Kidney tubule cell (primary cell): ENCODE results near the gene CFAP97D1.
A peak's percentile ranks its signal among the peaks of the same experiment; 100 is the strongest.
"Not testable (repeated sequence)": the region's sequence is repeated elsewhere in the genome, so short reads cannot be mapped to it uniquely, and the experiment has no call there.

Source experiments
- DNase-seq: peaks from one replicate; pipeline ENCODE4 v3.0.0-alpha.2; 2018; ENCODE audit warnings: low spot score

Gene CFAP97D1

GRCh38 chr17:43798024-43798423 is 17.8 kb downstream of the CFAP97D1 start:
- not testable (repeated sequence) for DNase-seq

GRCh38 chr17:43799047-43799446 is 18.8 kb downstream of the CFAP97D1 start:
- DNase-seq: no peak

GRCh38 chr17:43800736-43801135 is 20.5 kb downstream of the CFAP97D1 start:
- DNase-seq: no peak

- no peak for DNase-seq
These were observed 21.6 kb downstream of the CFAP97D1 start for GRCh38 chr17:43801844-43802243.

GRCh38 chr17:43803758-43804157 is 23.5 kb downstream of the CFAP97D1 start:
- DNase-seq: no peak

GRCh38 chr17:43805117-43805516 is 24.9 kb downstream of the CFAP97D1 start:
- DNase-seq: no peak

- no peak for DNase-seq
These were observed 27.8 kb downstream of the CFAP97D1 start for GRCh38 chr17:43808076-43808475.

GRCh38 chr17:43809121-43809520 is 28.9 kb downstream of the CFAP97D1 start:
- DNase-seq: no peak

GRCh38 chr17:43810226-43810715 is 30.0 kb downstream of the CFAP97D1 start:
- DNase-seq: no peak

- DNase-seq: no peak
These were observed 30.6 kb downstream of the CFAP97D1 start for GRCh38 chr17:43810823-43811222.

- no peak for DNase-seq
These were observed 32.4 kb downstream of the CFAP97D1 start for GRCh38 chr17:43812396-43813265.

- DNase-seq: peak; percentile 35
These were observed 33.2 kb downstream of the CFAP97D1 start for GRCh38 chr17:43813386-43813785.

GRCh38 chr17:43814026-43814425 is 33.8 kb downstream of the CFAP97D1 start:
- DNase-seq: no peak

- peak; percentile 60 for DNase-seq
These were observed 34.5 kb downstream of the CFAP97D1 start for GRCh38 chr17:43814714-43815113.

GRCh38 chr17:43816336-43817320 is 36.4 kb downstream of the CFAP97D1 start:
- no peak for DNase-seq

- DNase-seq: no peak
These were observed 37.6 kb downstream of the CFAP97D1 start for GRCh38 chr17:43817826-43818225.

GRCh38 chr17:43818966-43819365 is 38.7 kb downstream of the CFAP97D1 start:
- DNase-seq: no peak

- DNase-seq: no peak
These were observed 40.5 kb downstream of the CFAP97D1 start for GRCh38 chr17:43820759-43821158.

GRCh38 chr17:43822570-43823190 is 42.4 kb downstream of the CFAP97D1 start:
- no peak for DNase-seq

GRCh38 chr17:43823350-43824084 is 43.3 kb downstream of the CFAP97D1 start:
- DNase-seq: no peak

GRCh38 chr17:43825567-43825966 is 45.3 kb downstream of the CFAP97D1 start:
- DNase-seq: no peak
